GM18909 (cell line): Measurements from ENCODE around the gene C20orf202.
"Not testable (repeated sequence)": the region's sequence is repeated elsewhere in the genome, so short reads cannot be mapped to it uniquely, and the experiment has no call there.

Experiments used
- ATAC-seq: cut with Tn5 transposase; IDR thresholded peaks from one replicate; pipeline ENCODE4 v1.9.1; 2021; ENCODE audit warnings: mild to moderate bottlenecking; ENCODE audit not compliant: unreplicated experiment, poor library complexity

The C20orf202 gene

GRCh38 chr20:1206366-1207148 lies 3.3 kb downstream of the C20orf202 start:
- ATAC-seq: no peak

DNA sequence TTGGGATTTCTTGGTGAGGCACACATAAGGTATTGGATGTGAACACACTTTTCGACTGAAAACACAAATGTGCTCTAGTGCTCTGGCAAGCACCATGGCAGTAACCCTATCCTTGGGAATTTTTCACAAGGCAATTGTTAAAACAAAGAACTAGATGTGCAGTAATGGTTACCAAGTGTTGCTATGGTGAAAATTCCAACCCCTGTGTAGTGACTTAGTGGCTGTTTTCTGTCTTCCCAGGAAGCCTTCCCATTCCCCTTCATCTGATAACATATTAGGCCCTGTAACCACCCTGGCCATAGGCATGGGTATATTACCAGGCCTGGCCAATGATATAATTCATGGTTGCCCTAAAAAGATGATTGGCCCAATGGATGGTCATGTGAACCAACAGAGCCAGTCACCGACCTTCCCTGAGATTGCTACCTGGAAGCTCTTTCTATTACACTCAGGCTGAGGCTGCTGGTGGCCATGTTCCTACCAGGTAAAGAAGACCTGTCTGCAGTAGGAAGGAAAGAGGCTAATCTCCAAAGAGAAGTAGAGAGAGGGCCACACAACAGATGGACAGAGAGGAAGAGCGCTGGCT lies 4.1 kb downstream of the C20orf202 start:
- ATAC-seq: no peak

- ATAC-seq: no peak
Observed at GRCh38 chr20:1209447-1210387, 6.5 kb downstream of the C20orf202 start.

DNA sequence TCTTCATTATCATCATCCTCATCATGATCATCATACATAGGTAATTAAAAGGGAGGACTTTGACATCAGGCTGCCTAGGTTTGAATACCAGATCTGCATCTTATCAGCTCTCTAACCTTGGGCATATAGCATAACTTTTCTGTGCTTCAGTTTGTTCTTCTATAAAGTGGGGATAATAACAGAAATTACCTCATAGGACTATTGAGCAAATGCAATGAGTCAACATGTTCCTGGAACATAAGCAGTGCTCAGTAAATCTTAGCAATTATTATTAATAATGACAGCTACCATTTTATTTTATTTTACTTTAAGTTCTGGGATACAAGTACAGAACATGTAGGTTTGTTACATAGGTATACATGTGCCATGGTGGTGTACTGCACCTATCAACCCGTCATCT lies 7.2 kb downstream of the C20orf202 start:
- no peak for ATAC-seq

GRCh38 chr20:1212023-1212422 lies 8.8 kb downstream of the C20orf202 start:
- no peak for ATAC-seq

DNA sequence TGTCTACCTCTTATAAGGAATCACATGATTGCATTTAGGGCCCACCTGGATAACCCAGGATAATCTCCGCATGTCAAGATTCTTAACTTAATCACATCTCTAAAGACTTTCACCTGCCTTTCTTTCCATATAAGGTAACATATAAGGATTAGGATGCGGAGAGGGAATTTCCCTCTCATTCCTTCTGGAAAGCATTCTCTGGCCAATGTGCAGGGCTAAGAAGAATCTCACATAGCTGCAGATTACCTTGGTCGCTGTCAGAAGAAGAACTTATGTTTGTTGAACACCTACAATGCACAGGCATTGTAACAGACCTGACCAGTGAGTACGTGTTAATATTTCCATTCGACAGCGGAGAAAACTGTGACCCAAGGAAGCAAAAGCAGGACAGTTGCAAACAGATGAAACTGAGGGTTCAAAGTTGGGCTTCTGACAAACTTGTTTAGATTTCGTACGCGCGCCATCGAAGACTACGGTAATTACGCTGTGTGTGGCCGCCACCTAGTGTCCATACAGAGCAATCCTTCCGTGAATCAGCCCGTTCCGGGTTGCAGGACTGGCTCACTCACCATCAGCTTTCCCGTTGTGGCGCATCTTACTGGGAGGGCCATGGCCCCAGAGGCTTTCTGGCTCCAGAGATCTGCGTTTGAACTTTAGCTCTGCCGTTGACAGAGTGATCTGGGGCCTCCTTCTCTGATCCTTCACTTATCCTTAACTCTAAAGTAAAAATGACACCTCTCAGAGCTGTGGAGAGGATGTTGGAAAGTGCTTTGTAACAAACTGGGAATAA lies 9.5 kb downstream of the C20orf202 start:
- peak; percentile 61 for ATAC-seq

- no peak for ATAC-seq
Observed at GRCh38 chr20:1214838-1215261, 11.6 kb downstream of the C20orf202 start.

DNA sequence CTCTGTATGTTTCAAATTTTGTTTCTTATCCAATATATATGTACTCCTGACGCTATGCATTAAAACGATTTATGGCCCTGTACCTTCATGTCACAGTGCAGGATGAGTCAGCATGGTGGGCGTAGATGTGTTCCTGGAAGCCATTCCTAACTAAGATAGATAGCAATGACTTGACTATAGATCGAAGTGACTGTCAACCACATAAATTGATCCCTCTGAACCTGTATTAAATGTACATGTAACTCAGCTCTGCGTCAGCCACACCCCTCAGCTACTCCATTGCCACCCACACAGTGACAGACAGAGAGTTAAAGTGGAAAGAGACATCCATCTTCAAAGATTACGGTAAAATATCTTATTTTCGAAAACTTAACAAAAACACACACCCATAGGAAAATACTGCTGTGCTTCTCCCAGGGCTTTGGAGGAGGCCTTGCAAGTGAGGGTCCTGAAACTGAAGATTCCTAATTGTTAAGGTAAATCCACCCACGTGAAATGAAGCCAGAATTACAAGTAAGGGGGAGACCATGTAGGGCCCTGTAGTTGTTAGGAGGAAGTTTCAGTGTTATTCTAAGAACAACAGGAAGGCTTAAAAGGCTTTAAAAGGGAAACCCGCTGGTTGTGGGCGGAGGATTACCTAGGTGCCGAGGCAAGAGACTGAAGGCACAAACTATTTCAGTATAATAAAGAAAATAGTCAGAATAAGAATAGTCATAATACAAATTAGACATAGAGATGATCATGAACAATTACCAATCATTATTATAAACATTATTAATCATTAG lies 12.3 kb downstream of the C20orf202 start:
- ATAC-seq: no peak

DNA sequence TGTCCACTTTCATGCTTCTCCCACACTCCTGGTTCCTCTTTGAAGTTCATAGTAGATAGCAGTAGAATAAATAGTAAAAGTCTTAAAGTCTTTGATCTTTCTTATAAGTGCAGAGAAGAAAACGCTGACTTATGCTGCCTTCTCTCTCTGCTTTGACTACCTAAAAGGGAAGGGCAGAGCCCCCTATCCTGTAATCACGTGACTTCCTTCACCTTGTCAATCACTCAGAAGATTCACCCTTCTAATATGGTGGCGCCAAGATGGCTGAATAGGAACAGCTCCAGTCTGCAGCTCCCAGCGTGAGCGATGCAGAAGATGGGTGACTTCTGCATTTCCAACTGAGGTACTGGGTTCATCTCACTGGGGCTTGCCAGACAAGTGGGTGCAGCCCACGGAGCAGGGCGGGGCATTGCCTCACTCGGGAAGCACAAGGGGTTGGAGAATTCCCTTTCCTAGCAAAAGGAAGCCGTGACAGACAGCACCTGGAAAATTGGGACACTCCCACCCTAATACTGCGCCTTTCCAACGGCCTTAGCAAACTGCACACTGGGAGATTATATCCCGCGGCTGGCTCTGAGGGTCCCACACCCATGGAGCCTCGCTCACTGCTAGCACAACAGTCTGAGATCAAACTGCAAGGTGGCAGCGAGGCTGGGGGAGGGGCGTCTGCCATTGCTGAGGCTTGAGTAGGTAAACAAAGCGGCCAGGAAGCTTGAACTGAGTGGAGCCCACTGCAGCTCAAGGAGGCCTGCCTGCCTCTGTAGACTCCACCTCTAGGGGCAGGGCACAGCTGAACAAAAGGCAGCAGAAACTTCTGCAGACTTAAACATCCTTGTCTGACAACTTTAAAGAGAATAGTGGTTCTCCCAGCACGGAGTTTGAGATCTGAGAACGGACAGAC lies 13.5 kb downstream of the C20orf202 start:
- ATAC-seq: not testable (repeated sequence)

DNA sequence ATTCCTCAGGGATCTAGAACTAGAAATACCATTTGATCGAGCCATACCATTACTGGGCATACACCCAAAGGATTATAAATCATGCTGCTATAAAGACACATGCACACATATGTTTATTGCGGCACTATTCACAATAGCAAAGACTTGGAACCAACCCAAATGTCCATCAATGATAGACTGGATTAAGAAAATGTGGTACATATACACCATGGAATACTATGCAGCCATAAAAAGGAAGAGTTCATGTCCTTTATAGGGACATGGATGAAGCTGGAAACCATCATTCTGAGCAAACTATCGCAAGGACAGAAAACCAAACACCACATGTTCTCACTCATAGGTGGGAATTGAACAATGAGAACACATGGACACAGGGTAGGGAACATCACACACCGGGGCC lies 19.5 kb downstream of the C20orf202 start:
- ATAC-seq: not testable (repeated sequence)

DNA sequence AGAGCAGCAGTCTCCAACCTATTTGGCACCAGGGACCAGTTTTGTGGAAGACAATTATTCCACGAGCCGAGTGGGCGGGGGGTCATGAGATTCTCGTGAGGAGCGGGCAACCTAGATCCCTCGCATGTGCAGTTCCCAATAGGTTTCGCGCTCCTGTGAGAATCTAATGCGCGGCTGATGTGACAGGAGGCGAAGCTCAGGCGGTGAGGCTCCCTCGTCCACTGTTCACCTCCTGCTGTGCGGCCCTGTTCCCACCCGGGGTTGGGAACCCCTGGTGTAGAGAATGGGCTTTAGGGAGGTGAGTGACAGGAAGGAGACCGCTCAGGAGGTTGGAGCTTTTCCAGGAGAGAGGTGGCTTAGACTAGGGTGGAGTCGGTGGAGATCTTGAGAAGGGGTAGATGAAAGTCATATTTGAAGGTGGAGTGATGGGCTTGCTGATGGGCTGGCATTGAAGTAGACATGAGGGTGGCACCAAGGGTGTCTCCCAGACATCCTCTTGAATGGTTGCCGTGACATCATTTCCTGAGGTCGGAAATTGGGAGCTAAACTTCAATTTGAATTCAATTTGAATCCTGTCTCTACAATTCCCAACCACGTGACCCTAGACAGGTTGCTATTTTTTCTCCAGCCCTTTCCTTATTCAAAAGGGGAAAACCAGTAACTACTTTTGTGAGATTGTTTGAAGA lies 21.1 kb downstream of the C20orf202 start:
- no peak for ATAC-seq

DNA sequence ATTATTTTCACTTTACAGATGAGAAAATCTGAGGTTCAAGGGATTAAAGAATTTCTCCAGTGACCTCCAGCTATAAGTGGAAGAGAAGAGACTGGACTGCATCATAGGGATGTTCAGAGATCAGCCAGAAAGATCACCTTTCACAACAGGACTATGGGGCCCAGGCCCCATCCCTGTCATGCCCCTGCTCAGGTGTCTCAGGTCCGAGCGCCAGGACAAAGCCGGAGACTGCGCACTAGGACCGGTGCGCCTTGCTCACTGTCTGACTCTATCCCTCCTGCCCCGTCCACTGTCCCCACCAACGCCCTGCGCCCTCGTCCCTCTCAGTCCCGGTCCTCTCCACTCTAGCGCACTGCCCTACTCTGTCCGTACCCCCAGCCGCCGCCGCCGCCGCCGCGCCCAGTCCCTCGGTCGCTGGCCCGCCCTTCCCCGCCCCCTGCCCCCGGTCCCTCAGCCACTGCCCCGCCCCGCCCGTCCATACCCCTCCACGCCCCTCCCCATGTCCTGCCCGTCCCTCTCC lies 22.1 kb downstream of the C20orf202 start:
- ATAC-seq: no peak

DNA sequence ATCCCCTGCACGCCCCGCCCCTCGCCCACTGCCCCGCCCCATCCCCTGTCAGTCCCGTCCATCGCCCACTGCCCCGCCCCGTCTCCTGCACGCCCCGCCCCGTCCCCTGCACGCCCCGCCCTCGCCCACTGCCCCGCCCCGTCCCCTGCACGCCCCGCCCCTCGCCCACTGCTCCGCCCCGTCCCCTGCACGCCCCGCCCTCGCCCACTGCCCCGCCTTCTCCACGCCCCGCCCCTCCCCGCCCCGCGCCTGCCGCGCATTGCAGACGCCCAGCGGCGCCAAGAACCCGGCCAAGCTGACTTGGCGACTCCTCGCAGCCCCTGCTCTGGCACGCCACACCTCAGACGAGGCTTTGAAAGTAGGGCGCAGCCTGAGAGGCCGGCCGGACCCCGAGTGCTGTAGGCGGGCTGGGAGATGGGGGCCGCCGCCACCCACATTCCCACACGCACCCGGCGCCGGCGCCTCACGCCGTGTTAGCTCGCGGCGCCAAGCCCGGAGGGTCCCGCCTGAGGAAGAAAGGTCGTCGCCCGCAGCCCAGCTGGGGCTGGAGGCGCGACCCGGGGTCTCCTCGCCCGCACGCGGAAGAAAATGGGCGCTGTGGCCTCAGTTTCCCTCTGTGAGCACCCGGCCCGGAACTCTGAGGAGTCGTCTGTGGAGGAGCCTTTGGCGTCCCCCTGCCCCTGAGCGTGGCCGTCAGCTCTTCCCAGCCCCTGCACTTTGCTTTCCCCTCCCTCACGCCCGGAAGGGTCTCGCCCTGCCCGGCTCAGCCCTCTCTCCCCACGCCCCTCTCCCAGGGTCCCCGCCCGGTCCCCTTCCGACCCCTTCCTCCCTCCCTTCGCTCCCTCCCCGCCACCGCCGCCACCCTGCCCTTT lies 22.8 kb downstream of the C20orf202 start, which contains the start of gene RAD21L1:
Gene RAD21L1 (plus strand): TSS at position 262 of the 872 bp plus-strand sequence. CDS start 2,410 bp downstream, outside the sequence.
- no peak for ATAC-seq

- ATAC-seq: no peak
Observed at GRCh38 chr20:1229541-1229940, 26.3 kb downstream of the C20orf202 start.

GRCh38 chr20:1232286-1233111 lies 29.2 kb downstream of the C20orf202 start:
- peak; percentile 44 for ATAC-seq

DNA sequence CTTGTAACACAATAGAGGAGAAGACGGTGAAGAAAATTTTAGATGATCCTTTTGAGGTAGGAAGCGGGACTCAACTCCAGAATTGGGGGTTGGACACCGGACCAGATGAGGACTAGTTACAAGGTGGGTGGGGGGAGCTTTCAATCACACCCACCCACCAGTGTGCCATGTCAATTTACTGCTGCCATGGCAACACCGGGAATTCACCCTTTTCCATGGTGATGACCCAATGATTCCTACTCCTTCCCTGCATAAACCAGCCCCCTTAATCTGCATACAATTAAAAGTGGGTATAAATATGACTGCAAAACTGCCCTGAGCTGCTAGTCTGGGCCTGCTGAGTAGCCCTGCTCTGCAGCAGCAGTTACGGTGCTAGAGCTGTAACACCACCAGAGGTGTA lies 37.3 kb downstream of the C20orf202 start:
- no peak for ATAC-seq
